ENCODE results near the gene TGFB1. TPM values are rescaled to one million over a fixed set of nuclear protein-coding genes. Genes with fewer than 3 reads are reported as not detected.

The TGFB1 gene
- total RNA-seq, 1 donor from 2014 or later: 25.7 TPM

- Histone ChIP-seq H3K4me3 (ENCODE audit: low read depth, low read length) (peak overlapping the region; percentile 74), H3K27me3 (ENCODE audit: control insufficient read depth, insufficient read depth, low read length) (no peaks in the 10 kb centered on the region), H3K36me3 (ENCODE audit: control insufficient read depth, insufficient read depth, low read length) (no peaks in the 10 kb centered on the region)
- DNase-seq (ENCODE audit: low read depth): no peak
- no peak for TF ChIP-seq CTCF (IDR thresholded peaks at IDR 0.05; ENCODE audit: insufficient read depth, low read length, poor library complexity, severe bottlenecking)
These were observed 44.9 kb upstream of the TGFB1 start for GRCh38 chr19:41398598-41398997.

GRCh38 chr19:41398050-41398418 lies 44.3 kb upstream of the TGFB1 start:
- peak overlapping the region; percentile 74 for H3K4me3 ChIP-seq (ENCODE audit: low read depth, low read length)
- H3K36me3 ChIP-seq (ENCODE audit: control insufficient read depth, insufficient read depth, low read length): no peaks in the 10 kb centered on the region
- no peak for DNase-seq (ENCODE audit: low read depth)
- TF ChIP-seq CTCF (IDR thresholded peaks at IDR 0.05; ENCODE audit: insufficient read depth, low read length, poor library complexity, severe bottlenecking): no peak
- H3K27me3 ChIP-seq (ENCODE audit: control insufficient read depth, insufficient read depth, low read length): no peaks in the 10 kb centered on the region

- no peaks in the 10 kb centered on the region for H3K36me3 ChIP-seq (ENCODE audit: control insufficient read depth, insufficient read depth, low read length)
- peak within 1 kb of the TSS; percentile 74 for H3K4me3 ChIP-seq (ENCODE audit: low read depth, low read length)
- TF ChIP-seq CTCF (IDR thresholded peaks at IDR 0.05; ENCODE audit: insufficient read depth, low read length, poor library complexity, severe bottlenecking): no peak
- peak; percentile 98 for DNase-seq (ENCODE audit: low read depth)
- no peaks in the 10 kb centered on the region for H3K27me3 ChIP-seq (ENCODE audit: control insufficient read depth, insufficient read depth, low read length)
These were observed 43.6 kb upstream of the TGFB1 start, which contains the start of the genes BCKDHA and EXOSC5 for GRCh38 chr19:41397086-41398049. TSS of gene BCKDHA (plus strand) at chr19:41397818. CDS start at chr19:41397828, 10 bp downstream. TSS of gene EXOSC5 (minus strand) at chr19:41397359. CDS start at chr19:41397328, 31 bp downstream.

GRCh38 chr19:41395355-41395754 lies 41.6 kb upstream of the TGFB1 start:
- H3K4me3 ChIP-seq (ENCODE audit: low read depth, low read length): no peak overlapping the region
- DNase-seq (ENCODE audit: low read depth): no peak
- peaks cover 1% of the 10 kb centered on the region for H3K36me3 ChIP-seq (ENCODE audit: control insufficient read depth, insufficient read depth, low read length)
- no peaks in the 10 kb centered on the region for H3K27me3 ChIP-seq (ENCODE audit: control insufficient read depth, insufficient read depth, low read length)
- TF ChIP-seq CTCF (IDR thresholded peaks at IDR 0.05; ENCODE audit: insufficient read depth, low read length, poor library complexity, severe bottlenecking): no peak

- H3K4me3 ChIP-seq (ENCODE audit: low read depth, low read length): no peak overlapping the region
- no peak for TF ChIP-seq CTCF (IDR thresholded peaks at IDR 0.05; ENCODE audit: insufficient read depth, low read length, poor library complexity, severe bottlenecking)
- DNase-seq (ENCODE audit: low read depth): no peak
- no peaks in the 10 kb centered on the region for H3K27me3 ChIP-seq (ENCODE audit: control insufficient read depth, insufficient read depth, low read length)
- peaks cover 1% of the 10 kb centered on the region for H3K36me3 ChIP-seq (ENCODE audit: control insufficient read depth, insufficient read depth, low read length)
These were observed 39.1 kb upstream of the TGFB1 start for GRCh38 chr19:41392775-41393174.

Measured in kidney epithelial cell (primary cell).